SK-N-SH (cell line): ENCODE results near the gene OVOL3.

Source experiments
- CTCF ChIP-seq: fragments of 200-600 bp; sonication (generic); IDR thresholded peaks from 2 replicates; pipeline ENCODE4 v1.6.1; 2017; ENCODE audit warnings: antibody characterized with exemption, mild to moderate bottlenecking, moderate library complexity
- EP300 ChIP-seq, 2 experiments: IDR thresholded peaks; 2 replicates each; pipeline versions ENCODE4 v1.4.0 to v1.6.1; 2012; ENCODE audit warnings: borderline replicate concordance in 1 of 2, low read depth in 1 of 2, low read length in 1 of 2
- FOXM1 ChIP-seq: IDR thresholded peaks from 2 replicates; pipeline ENCODE4 v1.4.0; 2012; ENCODE audit warnings: low read depth, mild to moderate bottlenecking
- GABPA ChIP-seq: IDR thresholded peaks from 2 replicates; pipeline ENCODE4 v1.4.0; 2012; ENCODE audit warnings: low read depth, mild to moderate bottlenecking
- NRF1 ChIP-seq: IDR thresholded peaks from 2 replicates; pipeline ENCODE4 v1.6.1; 2012; ENCODE audit warnings: low read depth, mild to moderate bottlenecking, low read length
- POLR2AphosphoS5 ChIP-seq: IDR thresholded peaks from 2 replicates; pipeline ENCODE4 v1.6.1; 2012; ENCODE audit warnings: low read depth, low read length
- RAD21 ChIP-seq: IDR thresholded peaks from 2 replicates; pipeline ENCODE4 v1.6.1; 2012; ENCODE audit warnings: mild to moderate bottlenecking, low read length

- TF ChIP-seq CTCF = peak; percentile 6; the same call in 1 of the 2 replicates
- TF ChIP-seq POLR2AphosphoS5 = peak; percentile 77
- no peak for TF ChIP-seq FOXM1
- TF ChIP-seq RAD21 = no peak
- 0 out of 2 replicates have a peak, but pooled peaks have one; percentile 18 for TF ChIP-seq GABPA
- peak in 1 of 2 experiments; percentile 11; a peak in 1 of 4 replicates for TF ChIP-seq EP300 (IDR thresholded peaks at IDR 0.05; ENCODE audit: borderline replicate concordance in 1 of 2, low read depth in 1 of 2, low read length in 1 of 2)
- peak; percentile 89 for TF ChIP-seq NRF1
Measured at GRCh38 chr19:36139473-36140303, 28.7 kb downstream of the OVOL3 start, which contains the start of gene CAPNS1.
